ENCODE data around the gene SSTR5.

SSTR5 gene

DNA sequence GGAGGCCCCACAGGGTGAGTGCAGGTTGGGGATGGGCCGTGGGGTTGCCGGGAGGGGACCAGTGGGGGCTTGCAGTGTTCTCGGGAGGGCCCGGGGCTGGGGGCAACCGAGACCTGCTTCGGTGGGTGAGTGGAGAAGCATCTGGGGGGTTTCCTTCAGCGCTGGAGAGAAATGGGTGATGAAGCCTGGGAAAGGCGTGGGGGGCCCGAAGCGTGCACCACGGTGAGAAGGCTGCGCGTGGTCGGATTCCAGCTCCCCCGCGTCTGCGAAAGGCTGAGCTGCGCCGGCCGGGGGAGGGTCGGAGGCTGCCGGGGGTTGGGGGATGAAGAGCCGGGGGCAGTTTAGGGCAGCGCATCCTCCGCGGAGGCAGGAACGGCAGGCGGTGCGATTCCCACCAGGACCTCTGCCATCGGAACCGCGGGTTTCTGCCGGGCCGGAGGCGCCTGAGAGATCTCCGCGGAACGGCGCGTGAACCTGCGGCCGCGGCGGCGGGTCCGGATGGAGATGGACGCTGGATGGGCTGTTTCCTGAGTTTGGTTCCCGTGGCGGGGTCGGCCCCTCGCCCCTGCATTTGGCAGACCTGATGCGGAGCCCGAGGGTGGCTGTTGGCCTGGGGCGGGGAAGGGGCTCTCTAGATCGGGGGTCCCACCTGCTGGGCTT lies 6.9 kb upstream of the SSTR5 start:
- no peak overlapping the region for H3K14ac ChIP-seq (ENCODE audit: low read length)
- no peak overlapping the region for H2BK12ac ChIP-seq (ENCODE audit: low read length)
- no peak overlapping the region for H3K23ac ChIP-seq (ENCODE audit: low read length)
- H3K4ac ChIP-seq (ENCODE audit: low read depth, low read length) = no peak overlapping the region
- H4K8ac ChIP-seq (ENCODE audit: low read depth, low read length) = no peak overlapping the region
- H2BK120ac ChIP-seq (ENCODE audit: insufficient read depth, low read length, poor library complexity) = no peak overlapping the region
- H3K27me3 ChIP-seq (ENCODE audit: insufficient read depth, low read length) = no peaks in the 10 kb centered on the region
- DNase-seq = no peak
- no peaks in the 10 kb centered on the region for H3K79me2 ChIP-seq (ENCODE audit: control insufficient read depth, insufficient read depth, low read length, poor library complexity)
- H3K79me1 ChIP-seq (ENCODE audit: low read length) = no peaks in the 10 kb centered on the region
- H3K9me3 ChIP-seq (ENCODE audit: insufficient read depth, low read depth, low read length) = peaks cover 2% of the 10 kb centered on the region
- no peak overlapping the region for H2BK5ac ChIP-seq (ENCODE audit: low read depth, low read length, poor library complexity)
- no peak overlapping the region for H4K12ac ChIP-seq (ENCODE audit: low read depth, low read length)
- no peak overlapping the region for H3K4me2 ChIP-seq (ENCODE audit: low read length)
- no peak overlapping the region for H2AK5ac ChIP-seq (ENCODE audit: low read length)
- no peak overlapping the region for H3K9ac ChIP-seq (ENCODE audit: low read length)
- no peak overlapping the region for H3K27ac ChIP-seq (ENCODE audit: low read depth, low read length)
- no peaks in the 10 kb centered on the region for H3K4me1 ChIP-seq (ENCODE audit: control insufficient read depth in 1 of 2, insufficient read depth in 2 of 2, low read length in 2 of 2)
- H3K18ac ChIP-seq (ENCODE audit: low read length) = no peak overlapping the region
- no CpG with 5 or more reads among the region's 55 CpGs for WGBS (ENCODE audit: extremely low coverage, insufficient coverage, insufficient read length)
- H4K91ac ChIP-seq (ENCODE audit: low read depth, low read length) = no peak overlapping the region
- no peaks in the 10 kb centered on the region for H3K36me3 ChIP-seq (ENCODE audit: control insufficient read depth in 1 of 2, insufficient read depth in 2 of 2, low read length in 2 of 2)
- no peak overlapping the region for H2AFZ ChIP-seq (ENCODE audit: insufficient read depth, low read length, poor library complexity)
- H3K4me3 ChIP-seq (ENCODE audit: low read depth, low read length) = no peak overlapping the region

GRCh38 chr16:1066584-1067172 lies 5.9 kb upstream of the SSTR5 start:
- no peak overlapping the region for H3K4me3 ChIP-seq (ENCODE audit: low read depth, low read length)
- H3K14ac ChIP-seq (ENCODE audit: low read length) = no peak overlapping the region
- H3K79me2 ChIP-seq (ENCODE audit: control insufficient read depth, insufficient read depth, low read length, poor library complexity) = no peaks in the 10 kb centered on the region
- H3K36me3 ChIP-seq (ENCODE audit: control insufficient read depth in 1 of 2, insufficient read depth in 2 of 2, low read length in 2 of 2) = no peaks in the 10 kb centered on the region
- H3K23ac ChIP-seq (ENCODE audit: low read length) = no peak overlapping the region
- no peak overlapping the region for H4K8ac ChIP-seq (ENCODE audit: low read depth, low read length)
- WGBS (ENCODE audit: extremely low coverage, insufficient coverage, insufficient read length) = no CpG with 5 or more reads among the region's 24 CpGs
- no peak overlapping the region for H2AFZ ChIP-seq (ENCODE audit: insufficient read depth, low read length, poor library complexity)
- no peak overlapping the region for H3K27ac ChIP-seq (ENCODE audit: low read depth, low read length)
- no peaks in the 10 kb centered on the region for H3K79me1 ChIP-seq (ENCODE audit: low read length)
- no peak overlapping the region for H2BK120ac ChIP-seq (ENCODE audit: insufficient read depth, low read length, poor library complexity)
- H4K12ac ChIP-seq (ENCODE audit: low read depth, low read length) = no peak overlapping the region
- no peaks in the 10 kb centered on the region for H3K27me3 ChIP-seq (ENCODE audit: insufficient read depth, low read length)
- DNase-seq = no peak
- H2BK5ac ChIP-seq (ENCODE audit: low read depth, low read length, poor library complexity) = no peak overlapping the region
- no peak overlapping the region for H3K4me2 ChIP-seq (ENCODE audit: low read length)
- H2AK5ac ChIP-seq (ENCODE audit: low read length) = no peak overlapping the region
- no peak overlapping the region for H2BK12ac ChIP-seq (ENCODE audit: low read length)
- no peak overlapping the region for H4K91ac ChIP-seq (ENCODE audit: low read depth, low read length)
- peaks cover 2% of the 10 kb centered on the region for H3K9me3 ChIP-seq (ENCODE audit: insufficient read depth, low read depth, low read length)
- H3K4me1 ChIP-seq (ENCODE audit: control insufficient read depth in 1 of 2, insufficient read depth in 2 of 2, low read length in 2 of 2) = no peaks in the 10 kb centered on the region
- no peak overlapping the region for H3K9ac ChIP-seq (ENCODE audit: low read length)
- no peak overlapping the region for H3K18ac ChIP-seq (ENCODE audit: low read length)
- no peak overlapping the region for H3K4ac ChIP-seq (ENCODE audit: low read depth, low read length)

DNA sequence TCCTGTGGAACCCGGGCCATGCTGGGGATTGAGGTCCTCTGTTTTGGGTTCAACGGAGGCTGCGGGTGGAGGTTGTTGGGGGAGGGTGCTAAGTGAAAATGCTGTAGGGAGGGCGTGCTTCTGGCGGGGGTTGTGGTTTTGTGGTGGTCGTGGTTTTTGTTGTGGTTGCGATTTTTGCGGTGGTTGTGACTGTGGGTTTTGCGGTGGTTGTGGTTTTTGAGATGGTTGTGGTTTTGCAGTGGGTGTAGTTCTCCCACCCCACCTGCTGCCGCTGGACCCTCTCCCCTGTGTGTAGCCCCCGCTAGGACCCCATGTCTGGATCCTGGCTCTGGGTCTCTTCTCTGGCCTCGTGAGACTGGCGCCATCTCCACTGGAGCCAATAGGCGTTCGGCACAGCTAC lies 4.9 kb upstream of the SSTR5 start:
- Histone ChIP-seq H3K36me3 (ENCODE audit: control insufficient read depth in 1 of 2, insufficient read depth in 2 of 2, low read length in 2 of 2) (no peaks in the 10 kb centered on the region), H4K8ac (ENCODE audit: low read depth, low read length) (no peak overlapping the region), H3K4me3 (ENCODE audit: low read depth, low read length) (no peak overlapping the region), H3K18ac (ENCODE audit: low read length) (no peak overlapping the region), H3K4ac (ENCODE audit: low read depth, low read length) (no peak overlapping the region), H3K27ac (ENCODE audit: low read depth, low read length) (no peak overlapping the region), H3K4me1 (ENCODE audit: control insufficient read depth in 1 of 2, insufficient read depth in 2 of 2, low read length in 2 of 2) (no peaks in the 10 kb centered on the region), H3K9ac (ENCODE audit: low read length) (no peak overlapping the region), H2AK5ac (ENCODE audit: low read length) (no peak overlapping the region), H3K79me2 (ENCODE audit: control insufficient read depth, insufficient read depth, low read length, poor library complexity) (no peaks in the 10 kb centered on the region), H3K23ac (ENCODE audit: low read length) (no peak overlapping the region), H3K4me2 (ENCODE audit: low read length) (no peak overlapping the region), H3K14ac (ENCODE audit: low read length) (no peak overlapping the region), H4K91ac (ENCODE audit: low read depth, low read length) (no peak overlapping the region), H2AFZ (ENCODE audit: insufficient read depth, low read length, poor library complexity) (no peak overlapping the region), H2BK12ac (ENCODE audit: low read length) (no peak overlapping the region), H3K79me1 (ENCODE audit: low read length) (no peaks in the 10 kb centered on the region), H2BK5ac (ENCODE audit: low read depth, low read length, poor library complexity) (no peak overlapping the region), H3K27me3 (ENCODE audit: insufficient read depth, low read length) (peaks cover 6% of the 10 kb centered on the region), H3K9me3 (ENCODE audit: insufficient read depth, low read depth, low read length) (peaks cover 2% of the 10 kb centered on the region), H4K12ac (ENCODE audit: low read depth, low read length) (no peak overlapping the region), H2BK120ac (ENCODE audit: insufficient read depth, low read length, poor library complexity) (no peak overlapping the region)
- no peak for DNase-seq
- no CpG with 5 or more reads among the region's 15 CpGs for WGBS (ENCODE audit: extremely low coverage, insufficient coverage, insufficient read length)

GRCh38 chr16:1068451-1068850 lies 4.1 kb upstream of the SSTR5 start:
- no peak overlapping the region for H3K4me3 ChIP-seq (ENCODE audit: low read depth, low read length)
- H3K14ac ChIP-seq (ENCODE audit: low read length) = no peak overlapping the region
- no peak overlapping the region for H3K18ac ChIP-seq (ENCODE audit: low read length)
- no peak overlapping the region for H4K8ac ChIP-seq (ENCODE audit: low read depth, low read length)
- peaks cover 13% of the 10 kb centered on the region for H3K27me3 ChIP-seq (ENCODE audit: insufficient read depth, low read length)
- WGBS (ENCODE audit: extremely low coverage, insufficient coverage, insufficient read length) = no CpG with 5 or more reads among the region's 18 CpGs
- no peak overlapping the region for H3K27ac ChIP-seq (ENCODE audit: low read depth, low read length)
- no peak overlapping the region for H3K4ac ChIP-seq (ENCODE audit: low read depth, low read length)
- no peak overlapping the region for H2BK12ac ChIP-seq (ENCODE audit: low read length)
- H3K9ac ChIP-seq (ENCODE audit: low read length) = no peak overlapping the region
- no peak overlapping the region for H4K12ac ChIP-seq (ENCODE audit: low read depth, low read length)
- no peaks in the 10 kb centered on the region for H3K4me1 ChIP-seq (ENCODE audit: control insufficient read depth in 1 of 2, insufficient read depth in 2 of 2, low read length in 2 of 2)
- no peaks in the 10 kb centered on the region for H3K79me1 ChIP-seq (ENCODE audit: low read length)
- no peak overlapping the region for H2BK120ac ChIP-seq (ENCODE audit: insufficient read depth, low read length, poor library complexity)
- no peak for DNase-seq
- H2AK5ac ChIP-seq (ENCODE audit: low read length) = no peak overlapping the region
- H2BK5ac ChIP-seq (ENCODE audit: low read depth, low read length, poor library complexity) = no peak overlapping the region
- no peak overlapping the region for H4K91ac ChIP-seq (ENCODE audit: low read depth, low read length)
- no peak overlapping the region for H3K4me2 ChIP-seq (ENCODE audit: low read length)
- no peak overlapping the region for H3K23ac ChIP-seq (ENCODE audit: low read length)
- H2AFZ ChIP-seq (ENCODE audit: insufficient read depth, low read length, poor library complexity) = no peak overlapping the region
- H3K79me2 ChIP-seq (ENCODE audit: control insufficient read depth, insufficient read depth, low read length, poor library complexity) = no peaks in the 10 kb centered on the region
- H3K9me3 ChIP-seq (ENCODE audit: insufficient read depth, low read depth, low read length) = peaks cover 2% of the 10 kb centered on the region
- H3K36me3 ChIP-seq (ENCODE audit: control insufficient read depth in 1 of 2, insufficient read depth in 2 of 2, low read length in 2 of 2) = no peaks in the 10 kb centered on the region
